CD4-positive, alpha-beta T cell (primary cell): ENCODE data around the gene ABHD17A. TPM values are rescaled to one million over a fixed set of nuclear protein-coding genes. Genes with fewer than 3 reads are reported as not detected.
A peak's percentile ranks its signal among the peaks of the same experiment; 100 is the strongest.

Source experiments
- ATAC-seq: fragments of 200-7000 bp; cut with Tn5 transposase; one replicate; pipeline ENCODE4 v1.10.0; 2022; ENCODE audit warnings: mild to moderate bottlenecking; ENCODE audit not compliant: poor library complexity
- CTCF ChIA-PET: fragments of 350-600 bp; sonication (Branson Sonifier 250); formaldehyde crosslinking; loops from one replicate; lab custom pipeline; 2021; ENCODE audit warnings: antibody characterized with exemption, inconsistent platforms; lab: Charles Lee
- POLR2A ChIA-PET: fragments of 350-600 bp; sonication (Branson Sonifier 250); formaldehyde crosslinking; loops from one replicate; lab custom pipeline; 2021; ENCODE audit warnings: antibody characterized with exemption, inconsistent platforms; lab: Charles Lee
- DNase-seq, 14 experiments: peaks; one replicate each; pipeline ENCODE4 v3.0.0-alpha.2; 2013 to 2020; ENCODE audit warnings: mixed read lengths in 2 of 14
- H3K27ac ChIP-seq, 2 donors: one replicate each; pipeline versions ENCODE4 v1.5.1 to v1.7.0; 2013; ENCODE audit warnings: low read length in 2 of 2, low read depth in 1 of 2, mild to moderate bottlenecking in 1 of 2
- H3K27me3 ChIP-seq, 2 experiments: 1 replicate in 1 of 2; 2 replicates in 1 of 2; pipeline versions ENCODE4 v1.6.1 to v1.7.0; 2013; ENCODE audit warnings: low read length in 2 of 2, control low read depth in 1 of 2, mild to moderate bottlenecking in 1 of 2, moderate library complexity in 1 of 2; ENCODE audit not compliant: insufficient read depth in 2 of 2, control insufficient read depth in 1 of 2
- H3K36me3 ChIP-seq: one replicate; pipeline ENCODE4 v1.6.1; 2013; ENCODE audit warnings: low read length, control low read depth; ENCODE audit not compliant: insufficient read depth
- H3K4me1 ChIP-seq: one replicate; pipeline ENCODE4 v1.6.1; 2013; ENCODE audit warnings: low read length, control low read depth; ENCODE audit not compliant: insufficient read depth
- H3K4me3 ChIP-seq: one replicate; pipeline ENCODE4 v1.5.1; 2013; ENCODE audit warnings: mild to moderate bottlenecking, low read length, moderate library complexity
- H3K9me3 ChIP-seq, 2 experiments: 1 replicate in 1 of 2; 2 replicates in 1 of 2; pipeline versions ENCODE4 v1.6.1 to v1.7.0; 2013; ENCODE audit warnings: low read length in 2 of 2, mild to moderate bottlenecking in 2 of 2, control low read depth in 1 of 2, moderate library complexity in 1 of 2; ENCODE audit not compliant: control insufficient read depth in 1 of 2, insufficient read depth in 1 of 2
- H3K27ac Mint-ChIP-seq: one replicate; pipeline ENCODE4 v1.8.0; 2020; ENCODE audit warnings: mixed read lengths
- H3K27me3 Mint-ChIP-seq: one replicate; pipeline ENCODE4 v1.8.0; 2021; ENCODE audit warnings: mixed read lengths
- H3K36me3 Mint-ChIP-seq: one replicate; pipeline ENCODE4 v1.8.0; 2021; ENCODE audit warnings: low read depth, mixed read lengths
- H3K4me1 Mint-ChIP-seq: one replicate; pipeline ENCODE4 v1.8.0; 2021; ENCODE audit warnings: low read depth, mixed read lengths
- H3K4me3 Mint-ChIP-seq: one replicate; pipeline ENCODE4 v1.8.0; 2020; ENCODE audit warnings: mild to moderate bottlenecking, mixed read lengths
- H3K9me3 Mint-ChIP-seq: one replicate; pipeline ENCODE4 v1.8.0; 2020; ENCODE audit warnings: mixed read lengths
- intact Hi-C, 2 experiments: fragments of 100-400 bp; cut with DNase I in 1 of 2; cut with micrococcal nuclease in 1 of 2; formaldehyde crosslinking; loops; one replicate each; pipeline versions ENCODE4 v1.15.1 to v1.9.0; 2023 to 2025; cut with DNase I, micrococcal nuclease
- total RNA-seq, 174 experiments: library from RNA in 2 of 174; stranded (reverse) in 2 of 174; gene quantifications; one replicate each; pipeline ENCODE4 v1.2.3 and lab custom pipeline; 2021 to 2026
- TF ChIP-seq, protein P1 (sequence below): fragments of 200-600 bp; IDR thresholded peaks from one replicate; pipeline ENCODE4 v1.8.0; 2022; ENCODE audit warnings: antibody characterized with exemption, mild to moderate bottlenecking

Gene ABHD17A
- total RNA-seq, 2 experiments from 2014 or later, result 156 to 172 TPM

DNA sequence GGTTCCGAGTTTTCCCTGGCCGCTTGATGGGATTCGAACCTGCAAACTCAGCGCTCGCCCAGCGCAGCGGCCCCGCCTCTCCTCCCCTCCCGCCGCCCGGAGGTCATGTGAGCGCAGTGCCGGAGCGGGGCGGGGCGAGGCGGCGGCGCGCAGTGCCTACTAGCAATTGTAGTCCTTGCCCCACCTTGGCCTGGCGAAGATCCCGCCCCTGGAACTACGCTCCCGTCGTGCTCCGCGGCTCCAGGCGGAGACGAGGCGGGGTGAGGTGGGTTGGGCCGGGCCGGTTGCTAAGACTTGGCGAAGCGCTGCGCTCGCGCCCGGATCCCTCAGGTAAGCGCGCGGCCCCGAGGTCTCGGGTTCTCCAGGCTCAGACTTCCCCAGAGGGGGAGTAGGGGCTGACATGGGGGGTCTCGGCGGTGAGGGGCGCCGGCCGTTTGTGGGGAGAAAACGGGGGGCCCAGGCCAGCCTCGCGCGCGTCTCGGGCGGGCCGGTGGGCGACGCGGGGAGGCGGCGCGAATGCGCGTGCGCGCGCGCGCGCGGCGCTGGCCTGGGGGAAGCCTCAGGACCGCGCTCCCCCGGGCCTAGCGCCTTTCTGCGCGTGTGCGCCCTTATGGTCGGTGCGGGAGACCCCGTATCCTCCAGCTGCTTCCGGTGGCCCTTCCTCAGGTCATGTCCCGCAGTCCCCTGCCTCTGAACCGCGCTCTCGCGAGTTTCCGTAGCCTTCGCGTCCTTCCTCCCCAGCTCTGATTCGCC, 20.0 kb upstream of the ABHD17A start, which contains the start of the genes ADAT3 and SCAMP4:
Gene ADAT3 (plus strand): TSS at position 290 of the 753 bp plus-strand sequence. CDS start 6,649 bp downstream, outside the sequence.
Gene SCAMP4 (plus strand): TSS at position 290 of the 753 bp plus-strand sequence. CDS start 9,621 bp downstream, outside the sequence.
- Mint-ChIP-seq H3K4me3 (peak within 1 kb of the TSS; percentile 93), H3K36me3 (no peaks in the 10 kb centered on the region), H3K27ac (peak within 1 kb of the TSS; percentile 78), H3K27me3 (no peaks in the 10 kb centered on the region), H3K4me1 (peaks cover 40% of the 10 kb centered on the region), H3K9me3 (no peaks in the 10 kb centered on the region)
- Histone ChIP-seq H3K36me3 (peaks cover 5% of the 10 kb centered on the region), H3K4me3 (peak within 1 kb of the TSS; percentile 65), H3K27me3 (no peaks in the 10 kb centered on the region), H3K27ac (peak within 1 kb of the TSS; percentile 72), H3K9me3 (peaks cover 0 to 7% of the 10 kb centered on the region in 2 experiments), H3K4me1 (peaks cover 51% of the 10 kb centered on the region)
- POLR2A ChIA-PET, result interaction anchor here (0.6 to 1.4 kb wide), 4 partner anchors 8 to 41 kb away, joined by 3 to 8 read pairs (median 3); no protein-coding TSS in a partner anchor
- intact Hi-C loops, result loop anchor here (1.0 to 5.0 kb wide), 5 partner anchors 20 to 43 kb away; partner anchors contain the start of genes ABHD17A (in 1 of the 2) and KLF16 (in 1 of the 2)
- DNase-seq (peak; percentile 97 to 99 (median 99)), ATAC-seq (peak; percentile 98)
- TF ChIP-seq, protein P1, sequence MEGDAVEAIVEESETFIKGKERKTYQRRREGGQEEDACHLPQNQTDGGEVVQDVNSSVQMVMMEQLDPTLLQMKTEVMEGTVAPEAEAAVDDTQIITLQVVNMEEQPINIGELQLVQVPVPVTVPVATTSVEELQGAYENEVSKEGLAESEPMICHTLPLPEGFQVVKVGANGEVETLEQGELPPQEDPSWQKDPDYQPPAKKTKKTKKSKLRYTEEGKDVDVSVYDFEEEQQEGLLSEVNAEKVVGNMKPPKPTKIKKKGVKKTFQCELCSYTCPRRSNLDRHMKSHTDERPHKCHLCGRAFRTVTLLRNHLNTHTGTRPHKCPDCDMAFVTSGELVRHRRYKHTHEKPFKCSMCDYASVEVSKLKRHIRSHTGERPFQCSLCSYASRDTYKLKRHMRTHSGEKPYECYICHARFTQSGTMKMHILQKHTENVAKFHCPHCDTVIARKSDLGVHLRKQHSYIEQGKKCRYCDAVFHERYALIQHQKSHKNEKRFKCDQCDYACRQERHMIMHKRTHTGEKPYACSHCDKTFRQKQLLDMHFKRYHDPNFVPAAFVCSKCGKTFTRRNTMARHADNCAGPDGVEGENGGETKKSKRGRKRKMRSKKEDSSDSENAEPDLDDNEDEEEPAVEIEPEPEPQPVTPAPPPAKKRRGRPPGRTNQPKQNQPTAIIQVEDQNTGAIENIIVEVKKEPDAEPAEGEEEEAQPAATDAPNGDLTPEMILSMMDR, result no peak
- CTCF ChIA-PET, result interaction anchor here (1.1 kb wide), 1 partner anchor 31 kb away, joined by 3 read pairs; no protein-coding TSS in a partner anchor

DNA sequence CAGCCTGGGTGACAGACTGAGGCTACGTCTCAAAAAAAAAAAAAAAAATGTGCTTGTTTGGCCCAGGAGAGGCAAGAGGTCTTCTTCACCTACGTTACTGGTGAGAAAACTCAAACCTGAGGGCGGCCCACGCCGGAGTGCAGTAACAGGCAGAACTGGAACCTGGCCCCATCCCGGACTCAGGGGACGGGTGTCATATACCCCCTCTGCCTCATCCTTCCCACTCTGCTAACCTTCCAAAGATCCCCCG, 19.5 kb upstream of the ABHD17A start:
- peaks cover 46% of the 10 kb centered on the region for H3K4me1 ChIP-seq
- H3K9me3 ChIP-seq, result peaks cover 0 to 5% of the 10 kb centered on the region in 2 experiments
- ChIA-PET CTCF (no interaction called here), POLR2A (interaction anchor here (1.0 to 1.2 kb wide), 3 partner anchors 10 to 28 kb away, joined by 3 to 6 read pairs (median 5); no protein-coding TSS in a partner anchor)
- peaks cover 5% of the 10 kb centered on the region for H3K36me3 ChIP-seq
- Mint-ChIP-seq H3K4me1 (peaks cover 35% of the 10 kb centered on the region), H3K9me3 (no peaks in the 10 kb centered on the region), H3K27ac (peak overlapping the region; percentile 78), H3K4me3 (peak overlapping the region; percentile 88), H3K27me3 (no peaks in the 10 kb centered on the region), H3K36me3 (no peaks in the 10 kb centered on the region)
- H3K4me3 ChIP-seq, result no peak overlapping the region
- no peaks in the 10 kb centered on the region for H3K27me3 ChIP-seq
- DNase-seq (no peak), ATAC-seq (peak; percentile 2)
- intact Hi-C loops, result loop anchor here (1.0 to 5.0 kb wide), 5 partner anchors 19 to 42 kb away; partner anchors contain the start of genes ABHD17A (in 1 of the 2) and KLF16 (in 1 of the 2)
- peak overlapping the region in 1 of 2 donors; percentile 72 for H3K27ac ChIP-seq
- TF ChIP-seq, protein P1, result no peak

DNA sequence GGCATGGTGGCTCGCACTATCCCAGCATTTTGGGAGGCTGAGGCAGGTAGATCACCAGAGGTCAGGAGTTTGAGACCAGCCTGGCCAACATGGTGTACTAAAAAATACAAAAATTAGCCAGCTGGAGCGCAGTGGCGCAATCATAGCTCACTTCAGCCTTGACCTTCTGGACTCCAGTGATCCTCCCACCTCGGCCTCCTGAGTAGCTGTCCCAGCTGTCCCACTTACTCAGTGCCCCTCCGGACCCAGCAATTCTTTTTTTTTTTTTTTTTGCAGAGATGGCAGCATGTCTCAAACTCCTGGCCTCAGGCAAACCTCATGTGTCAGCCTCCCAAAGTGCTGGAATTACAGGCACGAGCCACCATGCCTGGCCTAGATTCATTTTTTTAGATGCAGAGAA, 17.6 kb upstream of the ABHD17A start:
- H3K9me3 ChIP-seq, result no peaks in the 10 kb centered on the region
- no peaks in the 10 kb centered on the region for H3K27me3 Mint-ChIP-seq
- H3K36me3 ChIP-seq, result peaks cover 5% of the 10 kb centered on the region
- H3K36me3 Mint-ChIP-seq, result no peaks in the 10 kb centered on the region
- no peak overlapping the region for H3K4me3 ChIP-seq
- intact Hi-C loops, result no loop called here
- H3K27me3 ChIP-seq, result no peaks in the 10 kb centered on the region
- peaks cover 39% of the 10 kb centered on the region for H3K4me1 ChIP-seq
- H3K4me3 Mint-ChIP-seq, result no peak overlapping the region
- TF ChIP-seq, protein P1, result no peak
- no peaks in the 10 kb centered on the region for H3K9me3 Mint-ChIP-seq
- DNase-seq, result no peak
- peaks cover 30% of the 10 kb centered on the region for H3K4me1 Mint-ChIP-seq
- CTCF ChIA-PET, result interaction anchor here (0.7 to 1.5 kb wide), 2 partner anchors 30 to 38 kb away, joined by 3 to 5 read pairs; no protein-coding TSS in a partner anchor
- ATAC-seq, result no peak
- H3K27ac Mint-ChIP-seq, result no peak overlapping the region
- peak overlapping the region in 1 of 2 donors; percentile 25 for H3K27ac ChIP-seq
- POLR2A ChIA-PET, result interaction anchor here (1.1 kb wide), 2 partner anchors 27 to 45 kb away, joined by 4 to 5 read pairs; no protein-coding TSS in a partner anchor
